GM23338 (cell line): ENCODE data around the gene MED14. TPM values are rescaled to one million over a fixed set of nuclear protein-coding genes. Genes with fewer than 3 reads are reported as not detected.

Experiments used
- ATAC-seq: fragments of 200-7000 bp; cut with Tn5 transposase; 3 replicates; pipeline ENCODE4 v1.9.1; 2020
- DNase-seq: peaks from one replicate; pipeline ENCODE4 v3.0.0-alpha.2; 2015; ENCODE audit warnings: low spot score
- H2AFZ ChIP-seq: fragments of 200-600 bp; sonication (generic); 2 replicates; pipeline ENCODE4 v1.8.0; 2016; ENCODE audit warnings: antibody characterized with exemption, mild to moderate bottlenecking, moderate library complexity
- H3F3A ChIP-seq: fragments of 200-600 bp; sonication (generic); replicated peaks from 2 replicates; pipeline ENCODE4 v1.8.0; 2017; ENCODE audit warnings: antibody characterized with exemption, mixed run types, low read depth
- H3K27ac ChIP-seq: fragments of 200-600 bp; sonication (generic); 2 replicates; pipeline ENCODE4 v1.6.1; 2016; ENCODE audit warnings: low read depth
- H3K27me3 ChIP-seq: fragments of 200-600 bp; sonication (generic); 2 replicates; pipeline ENCODE4 v1.8.0; 2016; ENCODE audit warnings: mild to moderate bottlenecking, mixed run types, moderate library complexity; ENCODE audit not compliant: insufficient read depth
- H3K36me3 ChIP-seq: fragments of 200-600 bp; sonication (generic); 2 replicates; pipeline ENCODE4 v1.8.0; 2016; ENCODE audit warnings: mild to moderate bottlenecking; ENCODE audit not compliant: insufficient read depth
- H3K4me1 ChIP-seq: fragments of 200-600 bp; sonication (generic); 2 replicates; pipeline ENCODE4 v1.8.0; 2016; ENCODE audit warnings: mild to moderate bottlenecking, moderate library complexity; ENCODE audit not compliant: insufficient read depth
- H3K4me2 ChIP-seq: fragments of 200-600 bp; sonication (generic); 2 replicates; pipeline ENCODE4 v1.7.1; 2017; ENCODE audit warnings: mixed run types
- H3K4me3 ChIP-seq: fragments of 200-600 bp; sonication (generic); 2 replicates; pipeline ENCODE4 v1.6.1; 2016; ENCODE audit warnings: mixed run types
- H3K79me2 ChIP-seq: fragments of 200-600 bp; sonication (generic); replicated peaks from 2 replicates; pipeline ENCODE4 v1.8.0; 2017; ENCODE audit warnings: mild to moderate bottlenecking; ENCODE audit not compliant: insufficient read depth
- H3K9me2 ChIP-seq: fragments of 200-600 bp; sonication (generic); 2 replicates; pipeline ENCODE4 v1.8.0; 2017; ENCODE audit not compliant: insufficient read depth
- H4K20me1 ChIP-seq: fragments of 200-600 bp; sonication (generic); replicated peaks from 2 replicates; pipeline ENCODE4 v1.8.0; 2017; ENCODE audit warnings: mild to moderate bottlenecking; ENCODE audit not compliant: insufficient read depth
- H3K27ac Mint-ChIP-seq: 2 replicates; pipeline ENCODE4 v1.8.0; 2020; ENCODE audit warnings: inconsistent platforms, mild to moderate bottlenecking, moderate library complexity, mixed read lengths
- H3K27me3 Mint-ChIP-seq: 3 replicates; pipeline ENCODE4 v1.8.0; 2022; ENCODE audit warnings: low read depth, mild to moderate bottlenecking, moderate library complexity, mixed read lengths, inconsistent platforms; ENCODE audit not compliant: insufficient read depth, poor library complexity
- H3K36me3 Mint-ChIP-seq: 3 replicates; pipeline ENCODE4 v1.8.0; 2021; ENCODE audit warnings: low read depth, mild to moderate bottlenecking, inconsistent platforms, moderate library complexity, mixed read lengths
- H3K4me1 Mint-ChIP-seq: 3 replicates; pipeline ENCODE4 v1.8.0; 2020; ENCODE audit warnings: mild to moderate bottlenecking, inconsistent platforms, mixed read lengths
- H3K4me3 Mint-ChIP-seq: 3 replicates; pipeline ENCODE4 v1.8.0; 2021; ENCODE audit warnings: moderate library complexity, mild to moderate bottlenecking, inconsistent platforms, mixed read lengths
- H3K9me3 Mint-ChIP-seq: 3 replicates; pipeline ENCODE4 v1.8.0; 2020; ENCODE audit warnings: moderate library complexity, mild to moderate bottlenecking, inconsistent platforms, mixed read lengths
- CREB1 ChIP-seq: fragments of 250-450 bp; sonication (Bioruptor Pico); IDR thresholded peaks from 2 replicates; pipeline ENCODE4 v1.5.0; 2020; ENCODE audit warnings: low read depth, mild to moderate bottlenecking, moderate library complexity
- EZH2 ChIP-seq: fragments of 200-600 bp; sonication (generic); IDR thresholded peaks from one replicate; pipeline ENCODE4 v1.8.0; 2017; ENCODE audit warnings: antibody characterized with exemption, mild to moderate bottlenecking, low read depth; ENCODE audit not compliant: unreplicated experiment
- EZH2phosphoT487 ChIP-seq: fragments of 200-600 bp; sonication (generic); IDR thresholded peaks from one replicate; pipeline ENCODE4 v1.8.1; 2018; ENCODE audit warnings: antibody characterized with exemption; ENCODE audit not compliant: unreplicated experiment
- JUNB ChIP-seq: IDR thresholded peaks from one replicate; pipeline ENCODE4 v1.6.1; 2016; ENCODE audit warnings: antibody characterized with exemption; ENCODE audit not compliant: unreplicated experiment
- NANOG ChIP-seq: IDR thresholded peaks from 2 replicates; pipeline ENCODE4 v1.6.1; 2016; ENCODE audit warnings: antibody characterized with exemption, borderline replicate concordance
- POLR2AphosphoS5 ChIP-seq: IDR thresholded peaks from 2 replicates; pipeline ENCODE4 v1.6.1; 2016; ENCODE audit warnings: antibody characterized with exemption, low read depth
- REST ChIP-seq: IDR thresholded peaks from one replicate; pipeline ENCODE4 v1.6.1; 2018; ENCODE audit warnings: antibody characterized with exemption; ENCODE audit not compliant: unreplicated experiment
- STAT1 ChIP-seq: IDR thresholded peaks from one replicate; pipeline ENCODE4 v1.6.1; 2016; ENCODE audit warnings: antibody characterized with exemption; ENCODE audit not compliant: unreplicated experiment
- ZNF114 ChIP-seq: fragments of 250-450 bp; sonication (Bioruptor Pico); IDR thresholded peaks from 2 replicates; pipeline ENCODE4 v1.5.0; 2020; ENCODE audit warnings: mild to moderate bottlenecking, moderate library complexity
- ZNF331 ChIP-seq: fragments of 250-450 bp; sonication (Bioruptor Pico); IDR thresholded peaks from 2 replicates; pipeline ENCODE4 v1.5.0; 2020; ENCODE audit warnings: low read depth, mild to moderate bottlenecking, moderate library complexity
- polyA plus RNA-seq: library from polyadenylated mRNA; unstranded; fragments of >200 nt; fragmentation: Nextera tagmentation; extraction: Ambion mirVana; gene quantifications from 2 replicates; pipeline ENCODE4 v1.2.1, GENCODE V29; 2016
- total RNA-seq: library from RNA; depleted of rRNA; stranded (reverse); fragments of >200 nt; shearing (Covaris generic); gene quantifications from 2 replicates; pipeline ENCODE4 v1.2.3, GENCODE V29; 2014
- TF ChIP-seq, protein P1 (sequence below), 2 experiments: fragments of 200-600 bp in 1 of 2; sonication (generic) in 1 of 2; conservative IDR thresholded peaks; 2 replicates each; pipeline versions ENCODE4 v1.5.1 to v1.6.1; 2016 to 2017; ENCODE audit warnings: antibody characterized with exemption in 2 of 2, low read depth in 2 of 2, mild to moderate bottlenecking in 2 of 2, moderate library complexity in 1 of 2
- TF ChIP-seq, protein P2 (sequence below): fragments of 250-450 bp; sonication (Bioruptor Pico); IDR thresholded peaks from 2 replicates; pipeline ENCODE4 v1.5.0; 2020; ENCODE audit warnings: mild to moderate bottlenecking, moderate library complexity
- TF ChIP-seq, protein P3 (sequence below): IDR thresholded peaks from 2 replicates; pipeline ENCODE4 v1.6.1; 2016; ENCODE audit warnings: antibody characterized with exemption

MED14 gene
- total and polyA plus RNA-seq, 2 experiments from 2014 or later, result 29.8 to 99.3 TPM

DNA sequence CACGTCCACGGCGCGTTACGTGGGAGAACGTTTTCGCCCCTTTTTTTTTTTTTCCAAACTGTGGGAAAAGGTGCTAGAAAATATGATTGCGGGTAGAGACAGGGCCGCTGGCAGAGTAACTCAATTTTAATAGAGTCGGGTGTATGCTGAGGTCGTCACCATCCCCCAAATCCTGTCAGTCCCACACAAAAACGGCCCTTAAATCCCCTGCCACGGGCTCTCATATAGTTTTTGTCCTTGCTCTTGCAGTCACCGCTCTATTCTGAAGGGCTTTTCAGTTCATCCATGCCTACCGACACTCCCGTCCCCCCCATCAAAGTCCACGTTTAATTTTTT lies 796 bp upstream of the MED14 start:
- TF ChIP-seq, protein P1, sequence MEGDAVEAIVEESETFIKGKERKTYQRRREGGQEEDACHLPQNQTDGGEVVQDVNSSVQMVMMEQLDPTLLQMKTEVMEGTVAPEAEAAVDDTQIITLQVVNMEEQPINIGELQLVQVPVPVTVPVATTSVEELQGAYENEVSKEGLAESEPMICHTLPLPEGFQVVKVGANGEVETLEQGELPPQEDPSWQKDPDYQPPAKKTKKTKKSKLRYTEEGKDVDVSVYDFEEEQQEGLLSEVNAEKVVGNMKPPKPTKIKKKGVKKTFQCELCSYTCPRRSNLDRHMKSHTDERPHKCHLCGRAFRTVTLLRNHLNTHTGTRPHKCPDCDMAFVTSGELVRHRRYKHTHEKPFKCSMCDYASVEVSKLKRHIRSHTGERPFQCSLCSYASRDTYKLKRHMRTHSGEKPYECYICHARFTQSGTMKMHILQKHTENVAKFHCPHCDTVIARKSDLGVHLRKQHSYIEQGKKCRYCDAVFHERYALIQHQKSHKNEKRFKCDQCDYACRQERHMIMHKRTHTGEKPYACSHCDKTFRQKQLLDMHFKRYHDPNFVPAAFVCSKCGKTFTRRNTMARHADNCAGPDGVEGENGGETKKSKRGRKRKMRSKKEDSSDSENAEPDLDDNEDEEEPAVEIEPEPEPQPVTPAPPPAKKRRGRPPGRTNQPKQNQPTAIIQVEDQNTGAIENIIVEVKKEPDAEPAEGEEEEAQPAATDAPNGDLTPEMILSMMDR (conservative IDR thresholded peaks at IDR 0.05; ENCODE audit: low read depth in 2 of 2), result no peak; a peak in 1 of 4 replicates
- no peak for TF ChIP-seq EZH2
- TF ChIP-seq, protein P2, sequence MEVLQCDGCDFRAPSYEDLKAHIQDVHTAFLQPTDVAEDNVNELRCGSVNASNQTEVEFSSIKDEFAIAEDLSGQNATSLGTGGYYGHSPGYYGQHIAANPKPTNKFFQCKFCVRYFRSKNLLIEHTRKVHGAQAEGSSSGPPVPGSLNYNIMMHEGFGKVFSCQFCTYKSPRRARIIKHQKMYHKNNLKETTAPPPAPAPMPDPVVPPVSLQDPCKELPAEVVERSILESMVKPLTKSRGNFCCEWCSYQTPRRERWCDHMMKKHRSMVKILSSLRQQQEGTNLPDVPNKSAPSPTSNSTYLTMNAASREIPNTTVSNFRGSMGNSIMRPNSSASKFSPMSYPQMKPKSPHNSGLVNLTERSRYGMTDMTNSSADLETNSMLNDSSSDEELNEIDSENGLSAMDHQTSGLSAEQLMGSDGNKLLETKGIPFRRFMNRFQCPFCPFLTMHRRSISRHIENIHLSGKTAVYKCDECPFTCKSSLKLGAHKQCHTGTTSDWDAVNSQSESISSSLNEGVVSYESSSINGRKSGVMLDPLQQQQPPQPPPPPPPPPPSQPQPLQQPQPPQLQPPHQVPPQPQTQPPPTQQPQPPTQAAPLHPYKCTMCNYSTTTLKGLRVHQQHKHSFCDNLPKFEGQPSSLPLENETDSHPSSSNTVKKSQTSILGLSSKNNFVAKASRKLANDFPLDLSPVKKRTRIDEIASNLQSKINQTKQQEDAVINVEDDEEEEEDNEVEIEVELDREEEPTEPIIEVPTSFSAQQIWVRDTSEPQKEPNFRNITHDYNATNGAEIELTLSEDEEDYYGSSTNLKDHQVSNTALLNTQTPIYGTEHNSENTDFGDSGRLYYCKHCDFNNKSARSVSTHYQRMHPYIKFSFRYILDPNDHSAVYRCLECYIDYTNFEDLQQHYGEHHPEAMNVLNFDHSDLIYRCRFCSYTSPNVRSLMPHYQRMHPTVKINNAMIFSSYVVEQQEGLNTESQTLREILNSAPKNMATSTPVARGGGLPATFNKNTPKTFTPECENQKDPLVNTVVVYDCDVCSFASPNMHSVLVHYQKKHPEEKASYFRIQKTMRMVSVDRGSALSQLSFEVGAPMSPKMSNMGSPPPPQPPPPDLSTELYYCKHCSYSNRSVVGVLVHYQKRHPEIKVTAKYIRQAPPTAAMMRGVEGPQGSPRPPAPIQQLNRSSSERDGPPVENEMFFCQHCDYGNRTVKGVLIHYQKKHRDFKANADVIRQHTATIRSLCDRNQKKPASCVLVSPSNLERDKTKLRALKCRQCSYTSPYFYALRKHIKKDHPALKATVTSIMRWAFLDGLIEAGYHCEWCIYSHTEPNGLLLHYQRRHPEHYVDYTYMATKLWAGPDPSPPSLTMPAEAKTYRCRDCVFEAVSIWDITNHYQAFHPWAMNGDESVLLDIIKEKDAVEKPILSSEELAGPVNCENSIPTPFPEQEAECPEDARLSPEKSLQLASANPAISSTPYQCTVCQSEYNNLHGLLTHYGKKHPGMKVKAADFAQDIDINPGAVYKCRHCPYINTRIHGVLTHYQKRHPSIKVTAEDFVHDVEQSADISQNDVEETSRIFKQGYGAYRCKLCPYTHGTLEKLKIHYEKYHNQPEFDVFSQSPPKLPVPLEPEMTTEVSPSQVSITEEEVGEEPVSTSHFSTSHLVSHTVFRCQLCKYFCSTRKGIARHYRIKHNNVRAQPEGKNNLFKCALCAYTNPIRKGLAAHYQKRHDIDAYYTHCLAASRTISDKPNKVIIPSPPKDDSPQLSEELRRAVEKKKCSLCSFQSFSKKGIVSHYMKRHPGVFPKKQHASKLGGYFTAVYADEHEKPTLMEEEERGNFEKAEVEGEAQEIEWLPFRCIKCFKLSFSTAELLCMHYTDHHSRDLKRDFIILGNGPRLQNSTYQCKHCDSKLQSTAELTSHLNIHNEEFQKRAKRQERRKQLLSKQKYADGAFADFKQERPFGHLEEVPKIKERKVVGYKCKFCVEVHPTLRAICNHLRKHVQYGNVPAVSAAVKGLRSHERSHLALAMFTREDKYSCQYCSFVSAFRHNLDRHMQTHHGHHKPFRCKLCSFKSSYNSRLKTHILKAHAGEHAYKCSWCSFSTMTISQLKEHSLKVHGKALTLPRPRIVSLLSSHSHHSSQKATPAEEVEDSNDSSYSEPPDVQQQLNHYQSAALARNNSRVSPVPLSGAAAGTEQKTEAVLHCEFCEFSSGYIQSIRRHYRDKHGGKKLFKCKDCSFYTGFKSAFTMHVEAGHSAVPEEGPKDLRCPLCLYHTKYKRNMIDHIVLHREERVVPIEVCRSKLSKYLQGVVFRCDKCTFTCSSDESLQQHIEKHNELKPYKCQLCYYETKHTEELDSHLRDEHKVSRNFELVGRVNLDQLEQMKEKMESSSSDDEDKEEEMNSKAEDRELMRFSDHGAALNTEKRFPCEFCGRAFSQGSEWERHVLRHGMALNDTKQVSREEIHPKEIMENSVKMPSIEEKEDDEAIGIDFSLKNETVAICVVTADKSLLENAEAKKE (CRISPR knock-in tag), result no peak
- TF ChIP-seq REST, result no peak
- no peak for TF ChIP-seq CREB1
- TF ChIP-seq EZH2phosphoT487, result no peak
- TF ChIP-seq NANOG, result no peak
- no peak for TF ChIP-seq ZNF114
- TF ChIP-seq JUNB, result no peak
- no peak for TF ChIP-seq POLR2AphosphoS5
- TF ChIP-seq STAT1, result no peak
- TF ChIP-seq ZNF331 (CRISPR knock-in tag), result no peak
- TF ChIP-seq, protein P3, sequence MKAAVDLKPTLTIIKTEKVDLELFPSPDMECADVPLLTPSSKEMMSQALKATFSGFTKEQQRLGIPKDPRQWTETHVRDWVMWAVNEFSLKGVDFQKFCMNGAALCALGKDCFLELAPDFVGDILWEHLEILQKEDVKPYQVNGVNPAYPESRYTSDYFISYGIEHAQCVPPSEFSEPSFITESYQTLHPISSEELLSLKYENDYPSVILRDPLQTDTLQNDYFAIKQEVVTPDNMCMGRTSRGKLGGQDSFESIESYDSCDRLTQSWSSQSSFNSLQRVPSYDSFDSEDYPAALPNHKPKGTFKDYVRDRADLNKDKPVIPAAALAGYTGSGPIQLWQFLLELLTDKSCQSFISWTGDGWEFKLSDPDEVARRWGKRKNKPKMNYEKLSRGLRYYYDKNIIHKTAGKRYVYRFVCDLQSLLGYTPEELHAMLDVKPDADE, result no peak
- H3K79me2 ChIP-seq, result peaks cover 38% of the 10 kb centered on the region
- H3K4me3 Mint-ChIP-seq, result peak overlapping the region; percentile 85
- ATAC-seq (peak; percentile 7; the same call in 2 of the 3 replicates), DNase-seq (no peak)
- H3F3A ChIP-seq, result no peaks in the 10 kb centered on the region
- no peaks in the 10 kb centered on the region; the same call in 1 of the 2 replicates for H4K20me1 ChIP-seq
- H3K27ac Mint-ChIP-seq, result peak overlapping the region; percentile 95
- peak overlapping the region; percentile 86 for H3K4me2 ChIP-seq
- 0 out of 2 replicates have a peak overlapping the region, but pooled peaks have one; percentile 47 for H2AFZ ChIP-seq
- H3K27me3 Mint-ChIP-seq, result peaks cover 5% of the 10 kb centered on the region
- H3K27ac ChIP-seq, result peak overlapping the region; percentile 91
- peak overlapping the region; percentile 87 for H3K4me3 ChIP-seq
- no peaks in the 10 kb centered on the region for H3K27me3 ChIP-seq
- peaks cover 19% of the 10 kb centered on the region; the same call in 2 of the 3 replicates for H3K4me1 Mint-ChIP-seq
- no peaks in the 10 kb centered on the region for H3K36me3 ChIP-seq
- no peaks in the 10 kb centered on the region for H3K9me3 Mint-ChIP-seq
- H3K9me2 ChIP-seq, result no peaks in the 10 kb centered on the region
- peaks cover 18% of the 10 kb centered on the region for H3K36me3 Mint-ChIP-seq
- peaks cover 12% of the 10 kb centered on the region for H3K4me1 ChIP-seq
